ENCODE data around the gene SLC12A1.

DNA sequence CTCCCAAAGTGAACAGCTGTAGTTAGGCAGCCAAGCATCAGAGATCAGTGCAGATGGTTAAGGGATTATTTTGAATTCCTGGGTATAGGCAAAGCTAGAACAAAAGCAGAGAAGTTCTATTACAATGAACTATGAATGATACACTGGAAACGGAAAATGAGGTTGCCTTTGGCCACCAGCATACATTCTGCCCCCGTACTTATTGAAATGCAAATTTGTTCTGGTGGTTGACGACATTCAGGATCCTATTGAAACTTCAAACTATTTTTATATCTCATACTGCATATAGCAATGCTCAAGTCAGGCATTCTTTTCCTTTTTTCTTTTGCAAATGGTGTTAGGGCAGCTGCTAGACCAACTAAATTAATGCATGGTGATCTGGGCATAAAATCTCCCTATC, 61.7 kb downstream of the SLC12A1 start:
- TF ChIP-seq, protein P1, sequence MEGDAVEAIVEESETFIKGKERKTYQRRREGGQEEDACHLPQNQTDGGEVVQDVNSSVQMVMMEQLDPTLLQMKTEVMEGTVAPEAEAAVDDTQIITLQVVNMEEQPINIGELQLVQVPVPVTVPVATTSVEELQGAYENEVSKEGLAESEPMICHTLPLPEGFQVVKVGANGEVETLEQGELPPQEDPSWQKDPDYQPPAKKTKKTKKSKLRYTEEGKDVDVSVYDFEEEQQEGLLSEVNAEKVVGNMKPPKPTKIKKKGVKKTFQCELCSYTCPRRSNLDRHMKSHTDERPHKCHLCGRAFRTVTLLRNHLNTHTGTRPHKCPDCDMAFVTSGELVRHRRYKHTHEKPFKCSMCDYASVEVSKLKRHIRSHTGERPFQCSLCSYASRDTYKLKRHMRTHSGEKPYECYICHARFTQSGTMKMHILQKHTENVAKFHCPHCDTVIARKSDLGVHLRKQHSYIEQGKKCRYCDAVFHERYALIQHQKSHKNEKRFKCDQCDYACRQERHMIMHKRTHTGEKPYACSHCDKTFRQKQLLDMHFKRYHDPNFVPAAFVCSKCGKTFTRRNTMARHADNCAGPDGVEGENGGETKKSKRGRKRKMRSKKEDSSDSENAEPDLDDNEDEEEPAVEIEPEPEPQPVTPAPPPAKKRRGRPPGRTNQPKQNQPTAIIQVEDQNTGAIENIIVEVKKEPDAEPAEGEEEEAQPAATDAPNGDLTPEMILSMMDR (IDR thresholded peaks at IDR 0.05; ENCODE audit: low read length): no peak
- TF ChIP-seq EZH2 (IDR thresholded peaks at IDR 0.05; ENCODE audit: borderline replicate concordance, low read length): no peak
